ENCODE data around the gene ATE1.
A peak's percentile ranks its signal among the peaks of the same experiment; 100 is the strongest.
"Not testable (repeated sequence)": the region's sequence is repeated elsewhere in the genome, so short reads cannot be mapped to it uniquely, and the experiment has no call there.

Gene ATE1

DNA sequence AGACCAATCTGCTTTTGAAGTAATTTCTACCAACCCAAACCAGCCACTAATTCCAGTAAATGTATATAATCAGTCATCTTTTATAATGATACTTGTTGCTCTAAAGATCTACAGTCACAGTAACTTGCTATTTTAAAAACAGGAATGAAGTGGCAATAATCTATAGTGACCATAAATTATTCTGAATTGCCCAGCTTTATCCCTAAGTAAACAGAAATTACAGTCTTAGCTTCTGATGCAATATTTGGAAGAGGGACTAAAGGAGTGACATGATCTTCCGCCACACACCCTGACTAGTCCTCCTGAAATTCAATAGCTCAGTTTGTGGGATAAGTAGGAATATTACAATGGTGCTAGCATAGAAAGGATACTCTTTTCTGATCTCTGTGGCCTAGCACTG lies 96.1 kb downstream of the ATE1 start:
- DNase-seq (ENCODE audit: low read depth) = no peak

DNA sequence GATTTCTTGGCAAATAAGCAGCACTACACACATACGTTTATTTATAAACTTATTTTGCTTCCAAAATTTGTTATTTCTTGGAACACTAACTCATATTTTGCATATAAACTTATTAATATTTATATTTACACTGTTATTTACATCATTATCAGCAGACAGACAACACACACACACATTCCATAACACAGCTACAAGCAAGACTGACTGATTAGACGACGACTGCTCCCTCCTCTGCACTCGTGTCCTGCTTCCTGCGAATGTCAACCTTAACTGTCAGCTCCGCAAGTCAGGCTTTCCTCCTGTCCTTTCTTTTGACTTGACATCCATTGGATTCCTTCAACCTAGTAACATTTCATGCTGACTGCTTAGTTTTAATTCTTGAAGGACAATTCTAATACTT lies 96.6 kb downstream of the ATE1 start:
- DNase-seq (ENCODE audit: low read depth) = no peak

DNA sequence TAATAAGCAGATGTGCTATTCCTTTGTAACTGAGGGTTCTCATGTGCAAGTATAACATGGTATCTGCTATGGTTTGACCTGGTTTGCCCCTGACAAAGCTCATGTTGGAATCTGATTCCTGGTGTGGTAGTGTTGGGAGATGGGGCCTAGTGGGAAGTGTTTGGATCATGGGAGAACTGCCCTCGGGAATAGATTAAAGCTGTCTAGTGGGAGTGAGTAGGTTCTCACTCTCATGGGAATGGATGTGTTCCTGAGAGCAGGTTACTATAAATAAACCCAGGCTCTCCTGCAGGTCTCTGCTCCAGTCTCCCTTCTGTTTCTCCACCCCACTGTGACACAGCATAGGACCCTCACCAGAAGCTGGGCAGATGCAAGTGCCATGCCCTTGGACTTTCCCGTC lies 97.7 kb downstream of the ATE1 start:
- no peak for DNase-seq (ENCODE audit: low read depth)

DNA sequence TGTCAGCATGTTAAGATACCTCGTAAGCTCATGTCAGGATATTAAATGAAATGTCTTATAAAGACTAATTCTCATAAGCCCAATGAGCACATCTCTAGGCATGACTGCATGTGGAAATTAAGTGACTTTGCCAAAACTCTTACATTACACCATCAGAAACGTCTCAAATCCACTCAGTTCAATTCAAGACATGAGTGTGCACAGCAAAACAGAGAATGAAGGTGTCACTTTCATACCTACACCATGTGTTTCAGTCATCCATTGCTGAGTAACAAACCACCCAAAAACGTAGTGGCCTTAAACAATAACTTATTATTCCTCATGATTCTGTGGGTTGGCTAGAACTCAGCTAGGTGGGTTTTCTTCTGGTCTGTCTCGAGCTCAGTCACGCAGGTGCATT lies 99.8 kb downstream of the ATE1 start:
- no peak for DNase-seq (ENCODE audit: low read depth)

DNA sequence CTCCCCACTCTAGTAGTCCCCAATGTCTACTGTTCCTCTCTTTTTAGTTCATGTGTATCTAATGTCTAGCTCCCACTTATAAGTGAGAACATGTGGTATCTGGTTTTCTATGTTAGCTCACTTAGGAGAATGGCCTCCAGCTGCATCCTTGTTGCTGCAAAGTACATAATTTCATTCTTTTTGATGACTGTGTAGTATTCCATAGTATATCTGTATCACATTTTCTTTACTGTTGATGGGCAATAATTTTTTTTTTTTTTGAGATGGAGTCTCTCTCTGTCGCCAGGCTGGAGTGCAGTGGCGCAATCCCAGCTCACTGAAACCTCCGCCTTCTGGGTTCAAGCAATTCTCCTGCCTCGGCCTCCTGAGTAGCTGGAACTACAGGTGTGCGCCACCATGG lies 101.1 kb downstream of the ATE1 start:
- DNase-seq (ENCODE audit: low read depth) = not testable (repeated sequence)

DNA sequence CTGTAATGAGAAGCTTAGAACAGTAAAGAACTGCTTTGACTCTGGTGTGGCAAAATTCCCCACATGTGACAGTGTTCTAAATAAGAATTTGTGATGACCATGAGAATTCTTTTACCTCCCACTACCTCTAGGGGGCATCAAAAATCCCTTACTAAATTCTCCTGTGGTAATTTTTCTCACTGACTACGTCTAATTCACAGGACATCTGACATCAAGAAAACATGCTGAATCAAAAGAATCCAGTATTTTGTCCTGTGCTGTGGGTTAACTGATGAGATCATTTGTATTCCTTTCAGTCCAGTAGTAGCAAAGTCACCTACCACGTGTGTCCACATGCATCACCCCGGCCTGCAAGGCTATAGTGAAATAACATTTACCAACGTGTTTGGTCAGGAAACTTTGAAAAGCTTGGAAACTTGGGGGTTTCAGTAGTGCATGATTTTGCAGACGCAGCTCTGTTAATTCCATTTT lies 103.8 kb downstream of the ATE1 start:
- peak; percentile 6 for DNase-seq (ENCODE audit: low read depth)

DNA sequence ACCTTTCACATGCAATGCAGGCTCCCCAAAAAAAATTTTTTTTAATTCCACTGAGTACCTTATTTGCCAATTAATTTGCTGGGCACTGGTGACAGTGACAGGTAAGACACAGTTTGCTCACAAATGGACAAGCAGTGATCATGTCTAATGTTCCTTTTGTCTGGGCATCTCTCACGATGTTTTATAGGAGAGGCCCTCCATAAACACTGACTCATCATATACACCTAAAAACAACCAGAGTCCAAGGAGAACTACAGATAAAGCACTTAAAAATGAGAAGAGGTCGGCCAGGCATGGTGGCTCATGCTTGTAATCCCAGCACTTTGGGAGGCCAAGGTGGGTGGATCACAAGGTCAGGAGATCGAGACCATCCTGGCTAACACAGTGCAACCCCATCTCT lies 105.1 kb downstream of the ATE1 start:
- no peak for DNase-seq (ENCODE audit: low read depth)

DNA sequence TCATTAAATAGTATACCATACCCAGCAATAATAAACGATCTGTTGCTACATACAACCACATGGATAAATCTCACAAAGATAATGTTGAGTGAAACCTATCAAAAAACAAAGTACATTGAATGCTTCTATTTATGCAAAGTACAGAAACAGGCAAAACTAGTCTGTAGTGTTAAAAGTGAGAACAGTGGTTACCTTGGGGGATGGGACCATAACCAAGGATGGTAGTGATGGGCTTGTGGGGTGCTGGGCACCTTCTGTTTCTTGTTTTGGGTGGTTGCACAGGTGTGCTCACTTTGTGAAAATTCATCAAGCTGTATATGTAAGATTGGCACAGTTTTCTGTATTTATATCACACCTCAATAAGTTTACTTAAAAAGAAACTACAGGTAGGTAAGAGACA lies 105.7 kb downstream of the ATE1 start:
- DNase-seq (ENCODE audit: low read depth) = no peak

DNA sequence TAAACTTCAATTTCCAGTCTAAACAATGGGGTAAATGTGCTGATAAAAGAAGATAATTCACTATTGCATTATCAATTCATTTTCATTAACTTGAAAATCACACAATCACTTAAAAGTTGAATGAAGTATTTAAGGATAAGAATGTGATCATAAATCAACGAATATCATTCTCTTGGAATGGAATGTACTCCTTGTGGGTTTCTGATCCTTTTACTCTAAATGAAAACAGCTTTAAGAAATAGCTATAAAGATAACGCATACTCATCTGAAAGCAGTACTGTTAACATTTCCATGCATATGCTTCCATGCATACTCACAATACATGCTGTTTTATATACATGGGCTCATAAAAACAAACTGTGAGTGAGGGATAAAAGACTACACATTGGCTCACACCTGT lies 108.8 kb downstream of the ATE1 start:
- no peak for DNase-seq (ENCODE audit: low read depth)

DNA sequence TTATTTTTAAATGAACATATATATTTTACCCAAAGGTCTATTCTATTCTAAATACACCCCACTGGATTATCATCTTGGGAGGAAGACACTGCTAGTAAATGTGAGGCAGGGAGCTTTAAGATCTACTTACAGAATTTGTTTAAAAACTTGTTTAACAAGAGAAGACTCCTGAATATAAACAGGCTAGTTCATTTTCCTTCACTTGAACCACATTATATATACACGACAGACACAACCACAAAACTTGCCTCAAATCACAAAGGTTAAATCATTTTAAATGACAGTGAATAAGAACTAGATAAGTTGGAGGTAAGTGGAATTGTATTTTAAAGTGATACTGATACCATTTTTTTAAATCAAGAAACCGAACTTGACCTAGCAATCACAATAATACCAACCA lies 109.2 kb downstream of the ATE1 start:
- no peak for DNase-seq (ENCODE audit: low read depth)

DNA sequence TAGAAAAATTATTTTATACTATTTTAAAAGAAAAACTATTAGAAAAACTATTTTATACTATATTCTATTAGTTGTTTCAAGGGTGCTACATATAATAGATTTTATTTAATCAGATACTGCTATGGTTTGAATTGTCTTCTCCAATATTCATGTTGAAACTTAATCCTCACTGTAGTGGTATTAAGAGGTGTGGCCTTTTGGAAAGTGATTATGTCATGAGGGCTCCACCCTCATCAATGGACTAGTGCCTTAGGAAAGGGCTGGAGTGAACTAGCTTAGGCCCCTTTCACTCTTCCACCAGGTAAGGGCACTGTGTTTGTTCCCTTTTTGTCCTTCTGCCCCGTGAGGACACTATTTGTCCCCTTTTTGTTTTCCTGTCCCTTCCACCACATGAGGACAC lies 111.6 kb downstream of the ATE1 start:
- no peak for DNase-seq (ENCODE audit: low read depth)

DNA sequence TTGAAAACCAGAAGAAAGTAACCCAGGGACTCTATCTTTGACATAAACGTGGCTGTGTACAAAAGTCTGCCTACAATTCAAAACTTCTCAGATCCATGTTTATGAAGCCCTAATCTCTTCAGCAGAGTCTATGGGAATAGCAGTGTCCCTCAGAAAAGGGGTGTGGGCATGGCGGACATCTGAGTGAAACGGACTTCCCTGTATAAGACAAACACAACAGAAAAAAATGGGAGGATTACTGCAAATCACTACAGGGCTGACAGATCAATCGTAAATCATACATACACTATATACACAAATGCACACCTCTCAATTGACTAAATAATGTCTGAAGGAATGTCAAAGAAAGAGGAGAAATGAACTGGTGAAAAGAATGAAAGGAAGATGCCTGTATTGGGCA lies 114.0 kb downstream of the ATE1 start:
- DNase-seq (ENCODE audit: low read depth) = no peak

DNA sequence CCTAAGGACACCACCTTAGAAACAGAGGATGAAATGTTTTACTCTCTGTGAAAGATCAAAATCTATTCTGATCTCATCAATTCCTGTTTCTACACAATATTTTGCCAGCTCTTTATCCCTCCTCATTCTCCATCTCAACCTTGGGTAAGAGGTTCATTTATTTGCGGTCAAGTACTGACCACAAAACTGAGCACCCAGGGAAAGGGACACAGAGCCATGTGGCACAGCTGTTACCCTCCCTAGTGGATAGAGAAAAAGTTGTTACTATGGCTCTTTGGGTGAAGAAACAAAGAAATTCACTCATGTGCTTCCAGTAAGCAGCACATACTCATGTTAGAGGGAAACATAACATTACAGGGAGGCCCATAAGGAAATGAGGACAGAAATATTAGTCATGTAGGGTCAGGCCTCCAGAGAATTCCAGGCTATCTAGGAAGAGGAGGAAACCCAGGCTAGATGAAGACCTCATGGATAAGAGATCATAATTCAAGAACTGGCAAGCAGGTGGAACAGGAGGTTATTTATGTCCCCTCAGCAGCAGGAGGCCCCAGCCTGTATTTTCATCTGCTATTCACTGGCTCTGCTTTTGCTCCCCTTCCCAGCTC lies 114.5 kb downstream of the ATE1 start:
- DNase-seq (ENCODE audit: low read depth) = no peak

DNA sequence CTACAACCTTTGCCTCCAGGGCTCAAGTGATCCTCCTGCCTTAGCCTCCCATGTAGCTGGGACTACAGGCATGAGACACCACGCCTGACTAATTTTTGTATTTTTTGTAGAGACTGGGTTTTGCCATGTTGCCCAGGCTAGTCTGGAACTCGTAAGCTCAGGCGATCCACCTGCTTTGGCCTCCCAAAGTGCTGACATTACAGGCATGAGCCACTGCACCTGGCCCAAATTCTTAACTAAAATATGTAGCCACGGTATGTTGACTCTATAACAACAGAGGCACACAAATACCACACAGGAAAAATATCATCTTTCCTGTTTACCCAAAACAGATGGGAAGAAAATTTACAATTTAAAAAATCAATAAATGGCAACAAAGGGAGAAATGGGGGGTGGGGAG lies 115.8 kb downstream of the ATE1 start:
- DNase-seq (ENCODE audit: low read depth) = no peak

DNA sequence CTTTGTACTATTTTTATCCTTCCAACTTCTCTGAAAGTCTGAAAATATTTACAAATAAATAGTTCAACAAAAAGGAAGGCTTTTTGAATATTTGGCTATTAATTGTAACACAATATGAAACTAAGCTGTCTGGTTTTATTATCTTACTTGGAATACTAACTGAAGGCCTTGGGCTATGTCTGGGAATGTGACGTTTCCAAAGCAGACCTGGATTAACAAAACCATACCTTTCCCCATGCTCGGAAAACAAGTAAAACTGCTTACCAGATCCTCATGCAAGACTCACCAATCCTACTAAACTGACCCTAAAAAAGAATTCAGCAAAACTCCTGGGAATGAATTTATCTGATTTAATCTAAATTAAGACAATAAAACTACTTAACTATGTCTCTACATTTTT lies 116.4 kb downstream of the ATE1 start:
- no peak for DNase-seq (ENCODE audit: low read depth)

DNA sequence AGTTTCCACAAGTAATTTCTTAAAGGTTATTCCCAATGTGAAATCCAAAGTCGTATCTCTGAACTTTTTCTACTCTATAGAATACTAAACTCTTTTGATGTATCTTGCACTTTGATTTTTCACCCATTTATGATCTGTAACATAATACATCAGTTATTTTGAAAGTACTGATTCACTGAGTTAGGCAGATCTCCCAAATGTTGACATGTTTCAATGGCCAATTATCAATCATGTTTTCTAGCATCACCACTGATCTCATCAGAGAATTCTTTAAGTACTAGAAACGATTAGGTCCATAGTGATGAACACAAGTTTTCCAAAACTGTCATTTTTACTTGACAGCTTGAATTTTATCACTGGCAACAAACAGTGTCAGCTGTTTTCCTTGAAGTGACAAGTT lies 119.0 kb downstream of the ATE1 start:
- DNase-seq (ENCODE audit: low read depth) = no peak

DNA sequence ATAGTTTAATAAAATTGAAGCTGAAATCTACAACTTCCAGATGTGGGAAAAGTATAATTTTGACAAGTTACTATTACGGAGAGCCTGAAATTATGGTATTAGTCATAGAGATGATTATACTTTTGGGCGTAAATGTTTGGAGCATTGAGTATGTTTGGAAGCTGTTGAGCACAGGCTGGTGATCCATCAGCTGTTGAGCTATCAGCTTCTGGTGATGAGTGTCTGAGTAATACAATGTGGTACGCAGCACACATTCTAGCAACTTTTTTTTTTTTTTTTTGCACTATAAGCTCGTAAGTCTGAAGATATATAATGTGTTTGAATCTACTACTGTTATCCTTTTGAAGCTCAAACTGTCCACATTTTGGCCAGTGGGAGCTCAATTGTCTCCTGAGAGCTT lies 123.4 kb downstream of the ATE1 start:
- peak; percentile 38 for DNase-seq (ENCODE audit: low read depth)

DNA sequence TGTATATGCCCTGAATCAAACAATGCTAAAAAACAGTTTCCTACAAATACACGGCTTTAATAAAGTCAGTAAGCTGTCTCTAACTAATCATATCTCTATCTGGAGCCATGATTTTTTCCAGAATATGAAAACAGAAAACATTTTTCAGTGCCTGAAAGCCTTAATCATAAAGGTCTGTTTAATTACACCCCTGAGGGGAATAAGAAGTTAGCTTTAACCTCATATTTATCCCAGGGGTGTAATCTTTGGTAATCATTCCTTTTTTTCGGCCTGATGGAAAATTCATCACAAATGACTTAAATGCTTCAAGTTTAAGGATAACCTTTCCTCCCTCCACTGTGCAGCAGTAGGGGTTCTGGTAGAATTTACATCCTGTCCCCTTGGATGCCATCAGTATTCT lies 124.2 kb downstream of the ATE1 start:
- no peak for DNase-seq (ENCODE audit: low read depth)

DNA sequence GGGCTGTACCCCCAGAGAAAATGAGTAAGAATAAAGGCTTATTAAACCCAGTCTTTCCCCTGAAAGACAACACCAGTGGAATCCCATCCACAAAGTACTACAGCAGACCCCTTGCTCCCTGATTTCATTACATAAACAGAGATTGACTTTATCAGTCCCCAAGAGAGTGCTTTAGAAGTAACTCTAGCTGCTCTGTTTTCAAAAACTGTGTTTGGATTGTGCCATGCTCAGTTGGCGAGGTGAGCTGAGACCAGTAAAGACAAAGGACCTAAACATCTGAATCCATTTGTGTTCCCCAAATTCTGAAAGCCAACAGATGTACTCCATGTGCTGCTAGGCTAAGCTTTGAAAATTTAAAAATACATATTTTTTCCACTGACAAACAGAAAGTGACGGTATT lies 127.0 kb downstream of the ATE1 start:
- DNase-seq (ENCODE audit: low read depth) = no peak

DNA sequence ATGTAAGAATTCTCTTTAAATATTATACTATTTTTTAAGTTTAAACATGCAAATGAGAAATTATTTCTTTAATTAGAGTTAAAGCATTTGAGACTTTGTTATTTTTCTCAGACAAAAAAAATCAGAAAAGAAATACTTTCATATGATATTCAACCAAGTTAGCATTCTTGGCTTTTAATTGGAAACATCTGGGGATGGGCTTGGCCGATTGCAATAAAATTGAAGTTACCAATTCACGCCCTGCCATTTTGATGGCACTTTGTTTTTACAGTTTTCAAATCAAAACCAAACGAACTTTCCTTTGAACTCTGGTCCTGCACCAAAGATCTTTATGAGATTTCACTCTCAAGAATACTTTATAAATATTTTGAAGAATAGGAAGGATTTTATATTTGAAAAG lies 127.7 kb downstream of the ATE1 start:
- no peak for DNase-seq (ENCODE audit: low read depth)

DNA sequence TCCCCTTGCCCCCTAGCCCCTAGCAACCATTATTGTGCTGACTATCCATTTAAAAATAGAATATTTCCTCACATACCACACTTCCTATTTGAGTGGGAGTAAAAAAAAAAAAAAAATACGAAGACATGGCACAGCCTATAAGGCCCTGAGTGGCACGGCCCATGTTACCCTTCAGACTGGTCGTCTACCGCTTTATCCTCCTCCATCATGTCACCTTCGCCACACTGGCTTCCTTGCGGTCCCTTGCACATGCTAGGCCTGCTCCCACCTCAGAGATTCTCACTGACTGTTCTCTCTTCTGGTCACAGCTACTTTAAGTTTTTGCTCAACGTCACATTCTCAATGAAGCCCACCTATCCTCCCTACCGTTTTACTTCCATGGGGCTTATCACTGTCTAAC lies 130.3 kb downstream of the ATE1 start:
- no peak for DNase-seq (ENCODE audit: low read depth)

DNA sequence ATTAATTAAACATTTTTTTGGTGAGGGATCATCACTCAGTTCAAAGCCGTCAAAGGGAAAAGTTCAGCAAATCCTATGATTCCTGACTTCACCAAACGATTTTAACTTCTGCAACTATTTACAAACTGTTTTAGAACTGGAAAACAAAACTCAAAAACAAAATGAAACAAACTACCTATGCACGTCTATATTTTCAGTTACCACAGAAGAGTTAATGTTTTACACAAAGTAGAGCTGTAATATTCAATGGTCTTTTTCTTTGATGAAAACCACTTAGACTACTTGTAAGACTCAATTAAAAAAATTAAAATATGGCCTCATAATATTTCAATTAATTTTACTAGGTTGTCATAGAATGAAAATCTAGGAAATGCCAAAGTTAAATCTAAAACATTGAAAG lies 131.5 kb downstream of the ATE1 start:
- no peak for DNase-seq (ENCODE audit: low read depth)

DNA sequence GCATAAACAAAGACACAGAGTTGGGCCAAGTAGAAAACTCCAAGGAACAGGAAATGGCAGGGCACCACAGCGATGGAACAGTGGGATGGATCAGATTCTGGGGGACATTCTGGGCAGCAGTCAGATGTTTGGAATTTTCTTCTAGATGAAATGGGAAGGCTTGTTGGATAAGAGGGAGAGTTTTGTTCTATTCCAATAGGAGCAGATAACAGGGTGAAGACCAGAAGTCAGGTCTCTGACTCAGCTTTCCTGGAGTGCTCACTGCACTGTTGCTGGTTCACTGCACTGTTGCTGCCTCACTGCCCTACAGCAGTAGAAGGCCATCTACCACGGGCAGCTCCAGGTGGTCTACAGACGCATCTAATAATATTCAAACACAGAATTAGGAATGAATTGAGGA lies 135.6 kb downstream of the ATE1 start:
- no peak for DNase-seq (ENCODE audit: low read depth)

DNA sequence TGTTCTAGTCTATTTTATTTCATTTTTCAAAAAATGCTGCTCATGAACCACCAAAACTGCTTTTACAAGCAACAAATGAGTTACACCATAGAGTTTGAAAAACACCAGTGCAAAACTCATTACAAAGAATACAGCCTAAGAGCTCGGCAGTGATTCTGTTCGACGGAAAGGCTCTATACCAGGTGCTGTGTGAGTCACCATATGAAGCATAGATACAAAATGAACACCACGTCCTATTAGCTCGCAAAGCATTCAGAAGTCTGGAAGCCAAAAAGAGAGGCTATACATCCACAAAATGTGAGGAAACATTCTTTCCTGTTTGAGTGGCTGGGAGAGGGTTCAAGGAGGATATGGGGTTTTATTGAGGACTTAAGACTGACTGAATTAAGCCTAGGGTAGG lies 136.1 kb downstream of the ATE1 start:
- DNase-seq (ENCODE audit: low read depth) = no peak

DNA sequence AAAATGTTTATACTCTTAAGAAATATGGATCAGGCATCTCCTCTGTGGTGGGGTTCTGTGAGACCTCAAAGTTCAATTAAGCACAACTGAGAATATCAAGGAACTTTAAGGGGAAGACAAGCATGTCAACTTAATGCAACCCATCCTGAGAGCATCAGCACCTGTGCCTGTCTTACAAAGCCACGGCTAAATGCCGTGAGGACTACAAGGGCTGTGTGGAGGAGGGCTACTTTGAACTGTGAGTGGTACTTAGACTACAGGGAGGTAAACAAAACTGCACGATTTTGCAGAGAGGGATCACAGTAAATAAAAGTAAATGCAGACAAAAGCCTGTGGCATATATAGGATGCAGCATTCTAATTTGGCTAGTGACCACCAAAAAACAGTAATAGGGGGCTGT lies 139.1 kb downstream of the ATE1 start:
- no peak for DNase-seq (ENCODE audit: low read depth)

All from HS-5 (cell line).